Large intestine (tissue), 3 donors: ENCODE results near the gene MRO. TPM values are rescaled to one million over a fixed set of nuclear protein-coding genes. Genes with fewer than 3 reads are reported as not detected.
"Not testable (repeated sequence)": the region's sequence is repeated elsewhere in the genome, so short reads cannot be mapped to it uniquely, and the experiment has no call there.

Experiments used
- DNase-seq, 2 donors: peaks; one replicate each; pipeline versions ENCODE4 v3.0.0 to v3.0.0-alpha.2; 2013
- H3K27ac ChIP-seq: one replicate; pipeline ENCODE4 v1.5.1; 2013; ENCODE audit warnings: low read length
- H3K27me3 ChIP-seq: 2 replicates; pipeline ENCODE4 v1.6.1; 2013; ENCODE audit warnings: low read length; ENCODE audit not compliant: control insufficient read depth, insufficient read depth
- H3K36me3 ChIP-seq: 2 replicates; pipeline ENCODE4 v1.6.1; 2013; ENCODE audit warnings: low read length; ENCODE audit not compliant: control insufficient read depth, insufficient read depth
- H3K4me1 ChIP-seq: one replicate; pipeline ENCODE4 v1.6.1; 2013; ENCODE audit warnings: low read length; ENCODE audit not compliant: control insufficient read depth, insufficient read depth
- H3K4me3 ChIP-seq: one replicate; pipeline ENCODE4 v1.5.1; 2013; ENCODE audit warnings: low read length
- H3K9me3 ChIP-seq: one replicate; pipeline ENCODE4 v1.6.1; 2013; ENCODE audit warnings: mild to moderate bottlenecking, low read depth, low read length, moderate library complexity; ENCODE audit not compliant: control insufficient read depth
- WGBS: methylation state at CpG from one replicate; pipeline ENCODE4 v1.1.5; 2013; ENCODE audit warnings: low lambda C conversion rate; ENCODE audit not compliant: insufficient coverage; 5-methylcytosine and 5-hydroxymethylcytosine counted together
- polyA plus RNA-seq: library from polyadenylated mRNA; unstranded; fragments of 120-200 nt; gene quantifications from one replicate; pipeline ENCODE4 v1.2.1, GENCODE V29; 2013

Gene MRO
- polyA plus RNA-seq, 1 donor, result 14.6 TPM

- H3K4me1 ChIP-seq, H3K9me3 ChIP-seq: not testable (repeated sequence)
- no CpG with 5 or more reads among the region's 3 CpGs for WGBS
These were observed 40.8 kb downstream of the MRO start for GRCh38 chr18:50779021-50779420.

GRCh38 chr18:50776383-50776782 is 43.4 kb downstream of the MRO start:
- no peaks in the 10 kb centered on the region for H3K27me3 ChIP-seq
- DNase-seq, result no peak
- no CpG with 5 or more reads among the region's 4 CpGs for WGBS
- H3K27ac ChIP-seq, result no peak overlapping the region
- H3K36me3 ChIP-seq, result no peaks in the 10 kb centered on the region
- no peaks in the 10 kb centered on the region for H3K9me3 ChIP-seq
- H3K4me1 ChIP-seq, result no peaks in the 10 kb centered on the region
- no peak overlapping the region for H3K4me3 ChIP-seq

More at GRCh38 chr18:50779021-50779420, 40.8 kb downstream of the MRO start:
- DNase-seq, H3K27me3 ChIP-seq, H3K27ac ChIP-seq, H3K36me3 ChIP-seq, H3K4me3 ChIP-seq: not testable (repeated sequence)

GRCh38 chr18:50775726-50776125 is 44.1 kb downstream of the MRO start:
- DNase-seq, result no peak
- no peaks in the 10 kb centered on the region for H3K27me3 ChIP-seq
- H3K4me3 ChIP-seq, result no peak overlapping the region
- no peaks in the 10 kb centered on the region for H3K4me1 ChIP-seq
- no CpG with 5 or more reads among the region's 14 CpGs for WGBS
- H3K36me3 ChIP-seq, result no peaks in the 10 kb centered on the region
- H3K9me3 ChIP-seq, result peaks cover 2% of the 10 kb centered on the region
- no peak overlapping the region for H3K27ac ChIP-seq

GRCh38 chr18:50775207-50775606 is 44.6 kb downstream of the MRO start:
- Histone ChIP-seq H3K4me1 (no peaks in the 10 kb centered on the region), H3K27me3 (no peaks in the 10 kb centered on the region), H3K4me3 (no peak overlapping the region), H3K27ac (no peak overlapping the region), H3K9me3 (peaks cover 3% of the 10 kb centered on the region), H3K36me3 (no peaks in the 10 kb centered on the region)
- no peak for DNase-seq
- no CpG with 5 or more reads among the region's 9 CpGs for WGBS

GRCh38 chr18:50769463-50769862 is 50.4 kb downstream of the MRO start:
- no peak for DNase-seq
- Histone ChIP-seq H3K4me1 (no peaks in the 10 kb centered on the region), H3K9me3 (peaks cover 3% of the 10 kb centered on the region), H3K36me3 (no peaks in the 10 kb centered on the region), H3K27ac (no peak overlapping the region), H3K27me3 (no peaks in the 10 kb centered on the region), H3K4me3 (no peak overlapping the region)

GRCh38 chr18:50757358-50757757 is 62.5 kb downstream of the MRO start:
- no peaks in the 10 kb centered on the region for H3K36me3 ChIP-seq
- no CpG with 5 or more reads among the region's 7 CpGs for WGBS
- H3K4me1 ChIP-seq, result no peaks in the 10 kb centered on the region
- H3K4me3 ChIP-seq, result no peak overlapping the region
- H3K27ac ChIP-seq, result no peak overlapping the region
- H3K9me3 ChIP-seq, result no peaks in the 10 kb centered on the region
- DNase-seq, result no peak
- H3K27me3 ChIP-seq, result no peaks in the 10 kb centered on the region

GRCh38 chr18:50754297-50754696 is 65.5 kb downstream of the MRO start:
- Histone ChIP-seq H3K36me3 (no peaks in the 10 kb centered on the region), H3K27me3 (no peaks in the 10 kb centered on the region), H3K4me1 (no peaks in the 10 kb centered on the region), H3K4me3 (no peak overlapping the region), H3K27ac (no peak overlapping the region), H3K9me3 (no peaks in the 10 kb centered on the region)
- DNase-seq, result no peak
- no CpG with 5 or more reads among the region's 3 CpGs for WGBS

GRCh38 chr18:50753311-50753710 is 66.5 kb downstream of the MRO start:
- DNase-seq, result no peak
- H3K4me3 ChIP-seq, result no peak overlapping the region
- peaks cover 1% of the 10 kb centered on the region for H3K4me1 ChIP-seq
- no peaks in the 10 kb centered on the region for H3K9me3 ChIP-seq
- WGBS, result no CpG with 5 or more reads among the region's 1 CpG
- H3K36me3 ChIP-seq, result no peaks in the 10 kb centered on the region
- H3K27ac ChIP-seq, result no peak overlapping the region
- H3K27me3 ChIP-seq, result no peaks in the 10 kb centered on the region

GRCh38 chr18:50751947-50752346 is 67.9 kb downstream of the MRO start:
- H3K36me3 ChIP-seq, result no peaks in the 10 kb centered on the region
- peaks cover 3% of the 10 kb centered on the region for H3K4me1 ChIP-seq
- no CpG with 5 or more reads among the region's 1 CpG for WGBS
- no peak for DNase-seq
- no peaks in the 10 kb centered on the region for H3K9me3 ChIP-seq
- H3K27me3 ChIP-seq, result no peaks in the 10 kb centered on the region
- no peak overlapping the region for H3K27ac ChIP-seq
- H3K4me3 ChIP-seq, result no peak overlapping the region

GRCh38 chr18:50751490-50751889 is 68.3 kb downstream of the MRO start:
- Histone ChIP-seq H3K4me3 (no peak overlapping the region), H3K4me1 (peaks cover 3% of the 10 kb centered on the region), H3K9me3 (no peaks in the 10 kb centered on the region), H3K27ac (no peak overlapping the region), H3K36me3 (no peaks in the 10 kb centered on the region), H3K27me3 (no peaks in the 10 kb centered on the region)
- no CpG with 5 or more reads among the region's 5 CpGs for WGBS
- DNase-seq, result peak in 1 of 2 donors; percentile 7

- DNase-seq, result no peak
- Histone ChIP-seq H3K27ac (no peak overlapping the region), H3K9me3 (no peaks in the 10 kb centered on the region), H3K4me3 (no peak overlapping the region), H3K27me3 (no peaks in the 10 kb centered on the region), H3K4me1 (peaks cover 3% of the 10 kb centered on the region), H3K36me3 (no peaks in the 10 kb centered on the region)
- WGBS, result no CpG with 5 or more reads among the region's 2 CpGs
These were observed 69.3 kb downstream of the MRO start for GRCh38 chr18:50750546-50750945.
